Endometrial microvascular endothelial cells (primary cell): ENCODE data around the gene OTX1. TPM values are rescaled to one million over a fixed set of nuclear protein-coding genes. Genes with fewer than 3 reads are reported as not detected.

ENCODE experiments used
- in situ Hi-C: cut with HindIII; loops from 2 replicates; pipeline ENCODE4 v1.10.0; 2017; ENCODE audit warnings: low sequenced_read_pairs, low pct_unique_long_range_greater_than_20kb; ENCODE audit errors: inconsistent ontology term
- total RNA-seq: library from RNA; depleted of rRNA; stranded (reverse); fragments of >200 nt; gene quantifications from one replicate; pipeline ENCODE4 v1.2.3, GENCODE V29; 2015; ENCODE audit errors: inconsistent ontology term

The OTX1 gene
- total RNA-seq, 1 donor from 2014 or later: not detected

GRCh38 chr2:63081404-63081803 is 30.8 kb downstream of the OTX1 start:
- in situ Hi-C loops: no loop called here

GRCh38 chr2:63086687-63087086 is 36.1 kb downstream of the OTX1 start:
- in situ Hi-C loops: no loop called here

- in situ Hi-C loops: no loop called here
Observed at GRCh38 chr2:63092401-63092800, 41.8 kb downstream of the OTX1 start.

GRCh38 chr2:63092857-63093256 is 42.2 kb downstream of the OTX1 start:
- in situ Hi-C loops: no loop called here

DNA sequence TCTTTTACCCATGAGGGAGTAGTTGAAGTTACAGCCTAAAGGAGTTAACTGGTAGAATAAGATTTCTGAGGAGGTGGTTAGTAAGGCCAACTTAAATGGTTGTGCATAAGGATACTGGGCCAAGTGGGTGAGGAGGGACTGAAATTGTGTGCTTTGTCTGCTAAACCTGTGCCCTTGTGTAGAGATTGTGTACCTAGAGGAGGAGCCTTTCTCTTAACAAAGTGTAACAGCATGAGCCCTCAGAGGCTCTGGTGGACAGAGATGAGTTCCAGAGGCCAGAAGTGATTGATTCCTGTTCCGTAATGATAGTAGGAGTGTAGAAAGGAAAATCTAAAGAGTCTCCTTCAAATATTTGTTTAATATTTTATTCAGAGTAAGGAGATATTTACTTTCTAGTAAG is 42.9 kb downstream of the OTX1 start:
- in situ Hi-C loops: no loop called here

DNA sequence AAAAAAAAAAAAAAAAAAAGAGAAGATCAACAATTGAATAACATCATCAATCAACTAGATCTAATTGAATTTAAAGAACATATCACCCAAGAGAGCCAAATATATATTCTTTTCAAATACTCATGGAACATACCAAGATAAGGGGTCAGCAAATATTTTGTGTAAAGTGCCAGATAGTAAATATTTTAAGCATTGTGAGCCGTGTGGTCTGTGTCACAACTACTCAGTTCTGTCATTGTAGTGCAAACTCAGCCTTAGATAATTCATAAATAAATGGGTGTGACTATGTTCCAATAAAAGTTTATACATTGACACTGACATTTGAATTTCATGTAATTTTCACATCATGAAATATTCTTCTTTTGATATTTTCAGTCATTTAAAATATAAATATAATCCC is 45.9 kb downstream of the OTX1 start:
- in situ Hi-C loops: no loop called here

- in situ Hi-C loops: no loop called here
Observed at GRCh38 chr2:63099032-63099431, 48.4 kb downstream of the OTX1 start.

DNA sequence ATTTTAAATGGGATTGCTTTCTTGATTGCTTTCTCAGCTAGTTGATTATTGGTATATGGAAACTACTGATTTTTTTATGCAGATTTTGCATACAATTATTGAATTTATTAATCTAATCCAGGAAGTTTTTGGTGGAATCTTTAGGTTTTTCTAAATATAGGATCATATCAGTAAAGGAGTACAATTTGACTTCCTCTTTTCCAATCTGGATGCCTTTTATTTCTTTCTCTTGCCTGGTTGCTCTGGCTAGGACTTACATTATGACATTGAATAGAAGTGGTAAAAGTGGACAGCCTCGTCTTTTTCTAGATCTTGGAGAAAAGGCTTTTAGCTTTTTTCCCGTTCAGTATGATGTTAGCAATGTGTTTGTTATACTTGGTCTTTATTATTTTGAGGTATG is 51.3 kb downstream of the OTX1 start:
- in situ Hi-C loops: no loop called here

DNA sequence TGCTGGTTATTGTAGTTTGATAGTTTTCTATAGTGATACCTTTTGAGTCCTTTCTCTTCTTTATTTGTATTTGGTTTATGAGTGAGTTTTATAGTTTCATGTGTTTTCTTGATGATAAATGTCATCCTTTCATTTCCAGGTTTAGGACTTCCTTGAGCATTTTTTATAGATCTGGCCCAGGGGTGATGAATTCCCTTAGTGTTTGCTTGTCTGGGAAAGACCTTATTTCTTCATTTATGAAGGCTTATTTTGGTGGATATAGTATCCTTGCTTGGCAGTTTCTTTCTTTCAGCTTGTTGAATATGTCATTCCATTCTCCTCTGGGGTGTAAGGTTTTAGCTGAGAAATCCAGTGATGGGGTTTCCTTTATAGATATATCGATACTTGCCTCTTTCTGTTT is 53.9 kb downstream of the OTX1 start:
- in situ Hi-C loops: no loop called here
